AG04449 (cell line): ENCODE results near the gene FRYL.

Source experiments
- CTCF ChIA-PET: fragments of 350-600 bp; formaldehyde crosslinking; extraction: SDS; loops from one replicate; lab custom pipeline; 2021; ENCODE audit warnings: antibody characterized with exemption; lab: Yijun Ruan, JAX
- POLR2A ChIA-PET: fragments of 400-600, 350-600 bp; formaldehyde crosslinking; extraction: SDS; loops from one replicate; lab custom pipeline; 2020; ENCODE audit warnings: antibody characterized with exemption, inconsistent platforms; lab: Yijun Ruan, JAX
- DNase-seq: peaks from one replicate; pipeline ENCODE4 v3.0.0-alpha.2; 2010; ENCODE audit warnings: low read depth, low spot score
- H3K4me3 ChIP-seq: 2 replicates; pipeline ENCODE4 v1.5.1; 2011; ENCODE audit warnings: low read depth, mild to moderate bottlenecking, control low read depth, low read length
- CTCF ChIP-seq: IDR thresholded peaks from one replicate; pipeline ENCODE4 v1.5.1; 2011; ENCODE audit warnings: mild to moderate bottlenecking, moderate library complexity, low read length, control low read depth, inconsistent platforms; ENCODE audit not compliant: insufficient read depth; ENCODE audit errors: missing control alignments

FRYL gene

GRCh38 chr4:48661391-48661790, 118.7 kb downstream of the FRYL start:
- ChIA-PET POLR2A (no interaction called here), CTCF (interaction anchor here (0.8 to 2.0 kb wide), 2 partner anchors 9 to 83 kb away, joined by 3 to 5 read pairs; no protein-coding TSS in a partner anchor)
- no peak for TF ChIP-seq CTCF
- DNase-seq, result no peak
- H3K4me3 ChIP-seq, result no peak overlapping the region

GRCh38 chr4:48660347-48660746, 119.7 kb downstream of the FRYL start:
- ChIA-PET CTCF (interaction anchor here (2.0 kb wide), 1 partner anchor 8 kb away, joined by 5 read pairs; no protein-coding TSS in a partner anchor), POLR2A (no interaction called here)
- TF ChIP-seq CTCF, result no peak
- DNase-seq, result no peak
- H3K4me3 ChIP-seq, result no peak overlapping the region

DNA sequence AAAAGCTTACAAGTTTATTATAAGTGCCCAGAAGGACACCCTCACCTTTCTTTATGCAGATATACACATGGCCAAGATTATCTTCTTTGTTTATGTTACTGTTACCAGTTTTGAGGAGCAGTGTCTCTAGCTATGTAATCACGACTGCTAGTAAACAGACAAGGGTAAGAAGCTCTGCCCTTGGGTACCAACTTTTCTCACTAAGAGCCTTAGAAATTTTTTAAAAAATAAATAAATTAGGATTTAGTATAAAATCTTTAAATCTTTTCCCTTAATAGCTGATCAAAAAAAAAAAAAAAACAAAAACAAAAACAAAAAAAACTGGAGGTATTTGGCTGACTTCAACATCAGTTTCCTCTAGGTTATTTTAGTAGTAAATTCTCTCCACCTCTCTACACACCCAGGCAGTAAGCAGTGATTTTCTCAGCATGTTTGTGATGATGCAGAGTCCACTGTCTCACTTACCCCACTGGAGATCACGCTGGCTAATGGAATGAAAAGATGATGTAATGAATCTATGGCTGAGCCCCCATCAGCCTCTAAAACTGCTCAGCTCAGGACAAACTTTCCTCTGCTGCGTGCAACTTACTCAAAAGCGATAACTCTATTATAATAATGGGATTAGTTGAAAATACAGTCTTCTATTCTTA, 125.9 kb downstream of the FRYL start:
- ChIA-PET POLR2A (no interaction called here), CTCF (no interaction called here)
- no peak for TF ChIP-seq CTCF
- H3K4me3 ChIP-seq, result no peak overlapping the region
- DNase-seq, result no peak

GRCh38 chr4:48653217-48654014, 126.7 kb downstream of the FRYL start:
- ChIA-PET CTCF (interaction anchor here (1.4 kb wide), 1 partner anchor 10 kb away, joined by 4 read pairs; no protein-coding TSS in a partner anchor), POLR2A (no interaction called here)
- no peak overlapping the region for H3K4me3 ChIP-seq
- DNase-seq, result no peak
- no peak for TF ChIP-seq CTCF

DNA sequence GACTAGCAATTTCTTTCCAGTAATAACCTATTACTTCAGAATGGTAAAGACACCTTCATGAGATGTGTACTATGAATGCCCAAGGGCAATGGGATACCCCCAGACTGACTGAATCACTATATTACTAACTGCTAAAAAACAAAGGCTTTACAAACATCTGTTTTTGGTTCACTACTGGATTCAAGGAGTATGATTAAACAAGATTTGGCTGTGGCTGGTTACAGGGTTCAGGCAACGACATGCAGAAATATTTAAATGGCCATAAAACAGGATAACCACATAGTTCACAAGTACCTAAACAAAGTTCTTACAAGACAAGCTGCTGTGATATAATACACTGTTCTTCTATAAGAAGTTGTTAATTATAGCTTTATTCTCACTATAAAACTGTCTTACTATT, 128.2 kb downstream of the FRYL start:
- POLR2A ChIA-PET, result no interaction called here
- peak; percentile 29 for DNase-seq
- no peak for TF ChIP-seq CTCF
- H3K4me3 ChIP-seq, result no peak overlapping the region
- CTCF ChIA-PET, result interaction anchor here (1.3 to 1.4 kb wide), 3 partner anchors 9 to 74 kb away, joined by 4 to 5 read pairs (median 4); no protein-coding TSS in a partner anchor

DNA sequence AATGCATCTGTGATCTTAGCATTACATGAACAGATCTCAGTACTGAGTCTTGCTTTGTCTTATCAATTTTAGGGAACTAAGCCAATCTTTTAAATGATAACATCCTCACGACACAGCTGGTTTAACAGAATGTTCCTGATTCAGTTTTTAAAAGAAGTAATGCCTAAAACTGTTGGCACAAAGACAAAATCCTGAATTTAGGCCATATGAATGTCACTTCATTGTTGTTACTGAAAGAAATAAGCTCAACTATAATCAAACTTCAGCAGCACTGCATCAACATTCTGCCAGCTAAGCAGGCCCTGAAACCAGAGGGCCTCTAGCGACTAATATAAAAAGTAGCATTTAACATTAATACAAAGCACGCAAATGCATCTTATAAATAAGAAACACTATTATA, 130.6 kb downstream of the FRYL start:
- ChIA-PET POLR2A (no interaction called here), CTCF (interaction anchor here (0.9 kb wide), 1 partner anchor 104 kb away, joined by 4 read pairs; no protein-coding TSS in a partner anchor)
- no peak overlapping the region for H3K4me3 ChIP-seq
- TF ChIP-seq CTCF, result no peak
- DNase-seq, result no peak
